A549 (cell line): ENCODE results near the gene MEIOC.
A peak's percentile ranks its signal among the peaks of the same experiment; 100 is the strongest.

Experiments used
- CTCF ChIP-seq: fragments of >200 bp; sonication (Bioruptor Twin); formaldehyde crosslinking; IDR thresholded peaks from 3 replicates; pipeline ENCODE4 v1.5.1; 2016
- HDAC2 ChIP-seq: fragments of 200-600 bp; sonication (generic); IDR thresholded peaks from 2 replicates; pipeline ENCODE4 v1.6.1; 2016
- HMGXB4 ChIP-seq: fragments of 250-450 bp; sonication (Bioruptor Pico); IDR thresholded peaks from 2 replicates; pipeline ENCODE4 v1.5.0; 2021; ENCODE audit warnings: mild to moderate bottlenecking, moderate library complexity, borderline replicate concordance
- MAFK ChIP-seq: fragments of 450-650 bp; IDR thresholded peaks from 2 replicates; pipeline ENCODE4 v1.6.1; 2014; ENCODE audit not compliant: partially characterized antibody
- NR3C1 ChIP-seq: fragments of >200 bp; sonication (Bioruptor Twin); formaldehyde crosslinking; IDR thresholded peaks from 3 replicates; pipeline ENCODE4 v1.6.1; 2017
- RAD21 ChIP-seq, 2 experiments: fragments of >200 bp in 1 of 2; sonication (Bioruptor Twin) in 1 of 2; formaldehyde crosslinking in 1 of 2; IDR thresholded peaks in 1 of 2; conservative IDR thresholded peaks in 1 of 2; 2 replicates in 1 of 2; 3 replicates in 1 of 2; pipeline ENCODE4 v1.6.1; 2012 to 2018; ENCODE audit warnings: inconsistent platforms in 1 of 2
- RARB ChIP-seq: fragments of 250-450 bp; sonication (Bioruptor Pico); IDR thresholded peaks from 2 replicates; pipeline ENCODE4 v1.8.0; 2021; ENCODE audit warnings: mild to moderate bottlenecking, moderate library complexity
- RCOR1 ChIP-seq: fragments of 150-350 bp; IDR thresholded peaks from 2 replicates; pipeline ENCODE4 v1.6.1; 2014; ENCODE audit warnings: antibody characterized with exemption, low read length, low read depth
- RFX5 ChIP-seq: fragments of 450-650 bp; IDR thresholded peaks from 2 replicates; pipeline ENCODE4 v1.7.1; 2014; ENCODE audit warnings: antibody characterized with exemption, mild to moderate bottlenecking, moderate library complexity
- SMC3 ChIP-seq: fragments of >200 bp; sonication (Bioruptor Twin); formaldehyde crosslinking; IDR thresholded peaks from 3 replicates; pipeline ENCODE4 v1.6.1; 2018; ENCODE audit warnings: inconsistent platforms
- USF2 ChIP-seq: fragments of 450-650 bp; IDR thresholded peaks from 2 replicates; pipeline ENCODE4 v1.6.1; 2014; ENCODE audit warnings: antibody characterized with exemption

- TF ChIP-seq CTCF (no peak), RFX5 (peak; percentile 53), RARB (no peak), HMGXB4 (CRISPR knock-in tag) (no peak), HDAC2 (peak; percentile 94), USF2 (peak; percentile 48; the same call in 1 of the 2 replicates), RAD21 (conservative IDR thresholded peaks at IDR 0.05 in 1 of 2, IDR thresholded peaks at IDR 0.05 in 1 of 2) (no peak; a peak in 1 of 5 replicates), SMC3 (no peak), NR3C1 (no peak), RCOR1 (no peak), MAFK (no peak)
Observed at GRCh38 chr17:44689477-44690217, 33.4 kb downstream of the MEIOC start, which contains the start of gene CCDC43.
